NCI-H2081 treated with DMSO at 0.1 percent for 48 hours (cell line): ENCODE data around the gene CFAP68.
A peak's percentile ranks its signal among the peaks of the same experiment; 100 is the strongest.

Source experiments
- DNase-seq: peaks from one replicate; lab custom pipeline; 2025; lab: John Stamatoyannopoulos, UW

The CFAP68 gene

DNA sequence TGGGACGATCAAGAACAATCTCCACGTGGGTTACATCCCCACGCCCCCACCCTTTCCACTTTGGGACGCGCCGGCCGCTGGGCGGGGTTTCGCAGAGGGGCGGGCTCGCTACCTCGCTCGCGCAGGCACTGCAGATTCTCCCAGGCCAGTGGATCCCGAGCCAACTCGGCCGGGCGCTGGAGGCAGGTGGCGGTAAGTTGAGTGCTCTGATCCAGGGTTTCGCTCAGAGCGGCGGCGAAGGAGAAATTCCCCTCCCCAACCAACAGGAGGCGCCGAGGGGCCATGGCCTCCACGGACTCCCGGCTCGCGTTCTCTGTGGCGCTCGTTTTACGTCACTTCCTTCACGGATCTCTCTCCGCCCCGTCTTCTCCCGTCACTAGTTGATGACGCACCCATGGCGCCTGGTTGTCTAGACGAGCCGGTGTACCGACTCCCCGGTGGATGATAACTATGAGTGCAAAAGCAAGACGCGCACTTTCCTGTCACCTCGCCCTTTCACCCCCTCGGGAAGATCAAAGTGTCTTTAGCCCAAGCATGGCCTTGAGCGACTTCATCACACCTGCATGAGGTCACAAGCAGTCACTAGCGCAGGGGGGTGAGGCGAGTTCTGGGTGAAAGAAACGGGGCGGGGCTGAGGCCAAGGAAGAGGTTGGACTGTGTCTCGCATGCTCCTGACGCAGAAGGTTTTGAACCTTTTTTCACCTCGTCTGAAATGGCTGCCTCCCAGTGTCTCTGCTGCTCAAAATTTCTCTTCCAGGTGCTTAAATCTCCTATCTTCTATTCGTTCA, at the start of gene CFAP68, which contains the start of gene FDXACB1:
TSS of gene CFAP68 (plus strand) at position 693 of the 788 bp plus-strand sequence. CDS start at position 713, 20 bp downstream.
TSS of gene FDXACB1 (minus strand) at position 317 of the 788 bp plus-strand sequence. CDS start at position 284, 33 bp downstream.
- DNase-seq, result peak; percentile 94

DNA sequence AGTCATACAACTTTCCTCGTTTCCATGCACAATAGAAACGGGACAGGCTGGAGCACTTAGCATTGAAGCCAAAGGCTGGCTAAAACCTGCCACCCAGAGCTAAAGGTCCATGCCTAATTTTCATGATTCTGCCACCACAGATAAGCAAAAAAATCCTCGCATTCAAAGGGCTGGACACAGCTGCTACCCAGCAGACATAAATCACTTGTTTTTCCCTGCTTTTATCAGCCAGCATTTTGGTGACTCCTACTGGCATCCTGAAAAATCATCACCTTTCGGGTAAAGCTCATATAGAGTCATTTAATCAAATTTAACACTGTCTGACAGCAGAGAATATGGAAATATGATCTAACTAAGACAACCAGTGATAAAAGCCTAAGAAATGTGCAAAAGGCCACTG, 45.8 kb upstream of the CFAP68 start:
- no peak for DNase-seq

DNA sequence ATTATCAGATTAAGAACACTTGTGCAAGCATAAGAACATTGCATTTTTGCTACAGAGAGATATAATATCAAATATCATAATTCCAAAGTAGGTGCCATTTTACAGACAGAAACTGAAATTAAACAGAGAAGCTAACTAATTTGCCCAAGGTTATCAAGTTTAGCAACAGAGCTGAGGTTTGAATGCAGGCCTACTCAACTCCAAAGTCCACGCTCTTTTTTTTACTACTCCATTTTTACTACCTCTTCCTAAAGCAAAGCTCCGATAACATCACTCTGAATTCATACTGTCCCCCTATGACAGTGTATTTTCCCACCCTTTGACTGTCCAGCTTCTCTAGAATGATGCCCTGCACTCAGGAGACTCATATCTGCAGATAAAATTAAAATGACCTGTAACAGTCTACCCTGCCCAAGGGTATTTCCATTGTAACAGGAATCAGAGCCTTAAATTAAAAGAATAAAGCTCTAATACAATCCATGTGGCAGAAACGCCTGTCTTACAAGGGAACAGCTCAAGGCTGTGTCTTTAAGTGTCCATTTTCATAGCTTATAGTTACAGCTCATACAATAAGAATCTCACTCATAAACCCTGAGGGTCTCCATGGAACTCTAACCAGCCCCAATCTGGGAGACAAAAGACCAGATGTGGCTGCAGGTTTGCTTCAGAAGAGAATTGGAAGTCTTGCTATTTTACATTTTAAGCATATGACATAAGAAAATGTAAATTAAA, 44.7 kb upstream of the CFAP68 start:
- DNase-seq, result no peak

DNA sequence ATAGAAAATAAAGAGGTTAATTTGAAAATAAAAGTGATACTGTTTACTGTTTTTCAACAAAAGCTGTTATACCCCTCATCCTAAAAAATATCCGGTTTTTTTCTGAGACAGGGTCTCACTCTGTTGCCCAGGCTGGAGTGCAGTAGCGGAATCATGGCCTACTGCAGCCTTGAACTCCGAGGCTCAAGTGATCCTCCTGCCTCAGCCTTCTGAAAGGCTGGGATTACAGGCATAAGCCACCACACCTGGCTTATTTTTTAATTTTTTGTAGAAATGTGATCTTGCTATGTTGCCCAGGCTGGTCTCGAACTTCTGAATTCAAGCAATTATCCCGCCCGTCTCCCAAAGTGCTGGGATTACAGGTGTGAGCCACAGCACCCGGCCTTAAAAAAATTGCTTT, 43.7 kb upstream of the CFAP68 start:
- no peak for DNase-seq

DNA sequence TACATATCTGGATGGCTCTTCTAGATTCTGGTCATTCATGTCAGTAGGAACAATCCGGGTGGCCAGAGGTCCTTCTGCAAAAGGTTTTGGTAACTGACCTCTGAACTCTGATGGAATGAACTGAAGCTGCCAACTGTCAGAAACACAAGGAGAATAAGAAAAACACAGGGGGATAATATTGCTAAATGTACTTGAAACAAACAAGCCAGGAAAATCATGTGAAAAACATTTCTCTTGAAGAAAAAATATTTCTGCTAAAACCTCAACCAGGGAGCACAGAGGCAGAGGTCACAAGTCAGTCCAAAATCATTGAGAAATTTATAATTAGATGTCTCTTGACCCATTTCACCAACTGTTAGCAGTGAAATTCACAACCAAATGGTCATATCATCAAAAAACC, 43.2 kb upstream of the CFAP68 start:
- no peak for DNase-seq

- DNase-seq, result no peak
Measured at GRCh38 chr11:111836721-111837120, 42.6 kb upstream of the CFAP68 start.

- no peak for DNase-seq
Measured at GRCh38 chr11:111837366-111837891, 41.9 kb upstream of the CFAP68 start.

GRCh38 chr11:111838054-111838453, 41.3 kb upstream of the CFAP68 start:
- DNase-seq, result no peak

- no peak for DNase-seq
Measured at GRCh38 chr11:111840143-111840542, 39.2 kb upstream of the CFAP68 start.

DNA sequence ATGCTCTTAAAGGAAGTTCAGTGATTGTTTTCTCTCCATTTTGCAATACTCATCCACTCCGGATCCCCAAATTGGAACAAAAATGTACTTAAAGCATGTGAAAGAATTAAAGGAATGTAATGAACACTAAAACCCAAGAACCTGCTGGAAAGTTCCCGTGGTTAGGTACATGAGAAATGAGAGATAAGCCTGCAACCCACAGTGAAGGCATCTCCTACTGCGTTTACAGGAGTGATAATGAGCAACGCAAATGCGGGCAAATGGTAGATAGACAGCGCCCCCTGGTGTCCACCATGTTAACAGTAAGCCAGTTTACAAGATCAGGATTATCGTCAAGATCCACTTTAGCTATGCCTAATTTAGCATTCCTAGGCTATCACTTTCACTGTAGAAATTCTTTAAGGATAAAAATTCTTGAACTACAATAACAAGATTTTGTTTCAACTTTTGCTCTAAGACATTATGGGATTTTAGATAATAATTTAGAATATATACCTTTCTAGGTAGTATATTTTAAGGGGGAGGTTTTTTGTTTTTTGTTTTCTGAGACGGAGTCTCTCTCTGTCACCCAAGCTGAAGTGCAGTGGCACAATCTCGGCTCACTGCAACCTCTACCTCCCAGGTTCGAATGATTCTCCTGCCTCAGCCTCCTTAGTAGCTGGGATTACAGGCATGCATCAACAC, 37.8 kb upstream of the CFAP68 start:
- peak; percentile 45 for DNase-seq

- no peak for DNase-seq
Measured at GRCh38 chr11:111843661-111844060, 35.7 kb upstream of the CFAP68 start.

DNA sequence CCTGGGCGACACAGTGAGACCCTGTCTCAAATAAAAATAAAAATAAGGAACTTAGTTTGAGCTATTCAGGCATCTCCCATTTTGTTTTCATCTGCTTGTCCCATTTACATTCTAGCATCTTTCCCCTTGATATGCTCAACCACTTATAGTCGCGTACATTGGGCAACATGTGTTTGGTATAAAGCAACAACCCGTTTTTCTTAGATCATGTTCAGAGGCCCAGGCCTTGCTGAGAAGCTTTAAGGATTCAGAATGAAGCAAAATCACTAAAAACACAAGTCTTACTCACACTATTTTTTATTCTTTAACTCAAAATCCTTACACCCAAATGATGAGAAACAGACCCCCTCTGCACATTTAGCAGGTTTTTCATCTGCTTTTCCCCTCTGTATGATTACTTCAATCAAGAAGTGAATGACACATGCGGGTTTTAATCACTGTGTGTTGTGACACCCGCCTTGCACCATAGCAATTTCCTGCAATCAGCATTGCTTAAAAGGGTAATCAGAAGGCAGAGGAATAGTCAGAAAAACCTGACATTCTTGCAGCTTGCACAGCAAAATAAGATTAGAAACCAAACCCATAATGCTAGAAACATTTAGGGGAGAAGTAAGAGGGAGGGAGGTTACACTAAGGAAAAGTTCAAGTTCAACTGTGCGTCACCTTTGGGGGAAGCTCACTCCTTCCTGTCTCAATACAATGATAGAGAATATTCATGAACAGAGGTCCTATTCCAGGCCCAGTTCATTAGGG, 33.9 kb upstream of the CFAP68 start:
- DNase-seq, result no peak

DNA sequence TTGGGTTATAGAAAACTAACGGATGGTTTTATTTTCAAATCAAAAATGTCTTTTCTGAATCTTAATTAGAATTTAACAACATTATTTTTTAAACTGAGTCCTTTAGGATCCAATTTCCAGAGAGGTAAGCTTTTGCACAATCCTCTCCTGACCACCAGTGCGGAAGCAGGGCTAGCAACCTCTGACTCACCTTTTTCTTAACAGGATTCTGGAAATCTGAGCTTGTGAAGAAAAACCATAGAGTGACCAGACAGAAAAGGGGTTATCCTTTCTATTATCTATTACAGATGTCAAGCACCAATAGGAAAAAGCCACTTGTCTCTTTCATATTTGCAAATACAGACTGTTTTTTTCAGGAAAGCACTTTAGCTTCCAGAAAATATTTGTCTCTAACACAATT, 33.3 kb upstream of the CFAP68 start:
- no peak for DNase-seq

DNA sequence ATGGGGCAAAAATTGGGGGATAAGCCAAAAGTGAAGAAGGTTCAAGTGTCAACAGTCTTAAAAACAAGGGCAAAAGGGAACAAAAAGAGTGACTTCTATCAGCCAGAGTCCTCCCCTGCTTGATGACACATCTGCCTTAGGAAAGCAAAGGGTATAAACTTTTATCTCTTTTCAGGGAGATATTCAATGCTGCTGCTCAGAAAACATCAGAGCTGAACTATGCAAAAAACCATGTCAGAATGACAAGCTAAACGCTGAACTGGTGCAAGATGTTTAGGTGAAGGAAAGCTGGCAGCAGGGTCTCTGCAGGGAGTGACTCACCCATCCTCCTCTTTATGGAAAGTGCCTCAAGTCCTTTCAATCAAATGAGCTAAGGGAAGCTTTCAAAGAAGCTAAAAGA, 32.7 kb upstream of the CFAP68 start:
- no peak for DNase-seq

DNA sequence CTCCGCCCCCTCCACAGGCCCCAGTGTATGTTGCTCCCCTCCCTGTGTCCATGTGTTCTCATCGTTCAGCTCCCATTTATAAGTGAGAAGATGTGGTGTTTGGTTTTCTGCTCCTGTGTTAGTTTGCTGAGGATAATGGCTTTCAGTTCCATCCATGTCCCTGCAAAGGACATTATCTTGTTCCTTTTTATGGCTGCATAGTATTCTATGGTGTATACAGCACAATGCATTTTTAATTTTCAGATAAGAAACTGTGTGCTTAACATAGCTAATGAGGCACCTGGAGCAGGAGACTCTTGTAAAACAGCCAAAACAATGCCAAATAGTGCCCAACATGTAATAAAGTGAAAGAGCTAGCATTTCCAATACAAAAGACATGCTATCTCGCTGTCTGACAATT, 29.7 kb upstream of the CFAP68 start:
- DNase-seq, result no peak

DNA sequence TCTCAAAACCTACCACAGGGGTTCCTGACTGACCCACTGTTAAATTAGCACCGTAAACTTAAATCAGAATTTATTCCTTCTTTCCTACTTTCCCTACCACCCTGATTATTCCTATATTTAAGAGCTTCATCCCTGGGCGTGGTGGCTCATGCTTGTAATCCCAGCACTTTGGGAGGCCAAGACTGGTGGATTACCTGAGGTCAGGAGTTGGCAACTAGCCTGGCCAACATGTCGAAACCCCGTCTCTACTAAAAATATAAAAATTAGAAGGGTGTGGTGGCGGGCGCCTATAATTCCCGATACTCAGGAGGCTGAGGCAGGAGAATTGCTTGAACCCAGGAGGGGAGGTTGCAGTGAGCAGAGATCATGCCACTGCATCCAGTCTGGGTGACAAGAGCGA, 28.3 kb upstream of the CFAP68 start:
- no peak for DNase-seq

DNA sequence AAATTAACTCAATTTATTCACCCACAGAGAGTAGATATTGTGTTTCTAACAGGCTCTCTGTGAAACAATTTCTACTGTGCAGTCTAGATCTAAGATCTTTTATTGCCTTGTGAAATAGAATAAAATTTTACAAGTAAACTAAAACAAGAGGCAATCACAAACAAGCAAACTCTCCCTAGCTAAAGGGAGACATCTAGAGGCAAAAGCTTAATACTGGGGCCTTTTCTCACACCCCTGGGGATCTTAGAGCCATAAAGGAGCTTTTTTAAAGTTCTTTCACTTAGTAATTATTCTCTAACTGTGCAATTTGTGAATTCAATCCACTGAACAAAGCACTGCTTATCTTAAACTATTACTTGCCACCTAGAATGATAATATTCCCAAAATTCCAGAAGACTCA, 27.7 kb upstream of the CFAP68 start:
- DNase-seq, result no peak

DNA sequence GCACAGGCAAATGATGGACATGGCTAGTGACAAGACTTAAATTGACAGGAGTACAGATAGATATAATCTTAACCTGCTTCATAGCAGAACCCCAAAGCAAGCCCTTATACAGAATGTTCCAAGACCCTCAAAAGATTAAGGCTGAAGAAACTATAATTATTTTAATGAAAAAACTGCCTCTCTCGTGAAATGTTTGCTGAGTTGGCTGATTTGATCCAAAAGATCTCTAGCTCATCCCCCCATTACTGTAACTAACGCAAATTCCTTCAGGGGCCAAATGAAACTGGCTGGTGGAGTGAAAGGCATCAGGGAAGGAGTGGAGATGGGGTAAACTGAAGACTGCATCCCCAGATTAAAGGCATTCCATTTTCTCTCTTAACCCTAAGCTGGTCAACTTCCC, 27.2 kb upstream of the CFAP68 start:
- no peak for DNase-seq

- DNase-seq, result no peak
Measured at GRCh38 chr11:111855506-111855905, 23.8 kb upstream of the CFAP68 start.

DNA sequence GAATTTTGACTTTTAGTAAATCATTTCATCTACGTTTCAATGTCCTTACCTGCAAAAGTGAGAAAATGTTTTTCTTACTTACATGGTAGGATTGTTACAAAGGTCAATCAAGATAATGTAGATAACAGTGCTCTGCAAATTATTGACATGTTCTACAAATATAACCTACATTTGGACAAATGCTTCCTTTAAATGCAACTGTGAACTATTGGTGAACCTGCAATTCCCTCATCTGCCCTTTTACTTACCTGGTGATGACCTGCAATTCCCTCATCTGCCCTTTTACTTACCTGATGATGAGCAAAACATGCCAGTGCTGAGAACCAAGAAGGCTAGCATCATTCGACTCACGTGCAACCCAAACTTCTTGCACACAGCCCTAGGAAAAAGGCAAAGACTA, 19.1 kb upstream of the CFAP68 start:
- no peak for DNase-seq

GRCh38 chr11:111870113-111870512, 9.2 kb upstream of the CFAP68 start:
- no peak for DNase-seq

DNA sequence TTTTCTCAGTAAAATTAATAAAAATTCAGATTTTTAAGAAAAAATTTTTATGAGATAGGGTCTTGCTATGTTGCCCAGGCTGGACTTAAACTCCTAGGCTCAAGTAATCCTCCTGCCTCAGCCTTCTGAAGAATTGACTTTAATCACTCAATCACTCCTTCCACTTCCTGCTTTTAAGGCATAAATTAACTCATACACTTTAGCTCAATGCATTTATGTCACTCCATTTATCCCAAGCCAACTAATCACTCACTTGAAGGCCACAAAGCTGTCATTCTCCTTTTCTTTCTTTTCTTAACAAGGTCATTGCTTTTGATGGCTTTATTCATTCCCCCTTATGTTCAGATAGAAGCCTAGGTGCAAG, 8.8 kb upstream of the CFAP68 start:
- DNase-seq, result peak; percentile 7
